Measurements from ENCODE around the gene CNOT11.

CNOT11 gene

GRCh38 chr2:101273056-101273455, 20.4 kb downstream of the CNOT11 start:
- DNase-seq (ENCODE audit: insufficient read length, low spot score) (no peak), FAIRE-seq (no peak)

GRCh38 chr2:101274142-101274541, 21.5 kb downstream of the CNOT11 start:
- FAIRE-seq: no peak

GRCh38 chr2:101277111-101277510, 24.4 kb downstream of the CNOT11 start:
- FAIRE-seq (no peak), DNase-seq (ENCODE audit: insufficient read length, low spot score) (no peak)

More at GRCh38 chr2:101274142-101274541, 21.5 kb downstream of the CNOT11 start:
- DNase-seq (ENCODE audit: insufficient read length, low spot score): no peak

GRCh38 chr2:101278925-101279324, 26.2 kb downstream of the CNOT11 start:
- DNase-seq (ENCODE audit: insufficient read length, low spot score) (no peak), FAIRE-seq (no peak)

- FAIRE-seq (no peak), DNase-seq (ENCODE audit: insufficient read length, low spot score) (no peak)
Measured at GRCh38 chr2:101281482-101281881, 28.8 kb downstream of the CNOT11 start.

GRCh38 chr2:101282980-101283379, 30.3 kb downstream of the CNOT11 start:
- FAIRE-seq: no peak
- no peak for DNase-seq (ENCODE audit: insufficient read length, low spot score)

GRCh38 chr2:101286684-101287083, 34.0 kb downstream of the CNOT11 start:
- FAIRE-seq: no peak
- DNase-seq (ENCODE audit: insufficient read length, low spot score): no peak

- DNase-seq (ENCODE audit: insufficient read length, low spot score) (no peak), FAIRE-seq (no peak)
Measured at GRCh38 chr2:101287303-101287702, 34.6 kb downstream of the CNOT11 start.

GRCh38 chr2:101290711-101291110, 38.0 kb downstream of the CNOT11 start:
- DNase-seq (ENCODE audit: insufficient read length, low spot score): no peak
- FAIRE-seq: no peak

- FAIRE-seq: no peak
- no peak for DNase-seq (ENCODE audit: insufficient read length, low spot score)
Measured at GRCh38 chr2:101291973-101292372, 39.3 kb downstream of the CNOT11 start.

- FAIRE-seq (no peak), DNase-seq (ENCODE audit: insufficient read length, low spot score) (no peak)
Measured at GRCh38 chr2:101293544-101293943, 40.9 kb downstream of the CNOT11 start.

- FAIRE-seq: no peak
Measured at GRCh38 chr2:101294861-101295260, 42.2 kb downstream of the CNOT11 start.

GRCh38 chr2:101295895-101296294, 43.2 kb downstream of the CNOT11 start:
- FAIRE-seq (no peak), DNase-seq (ENCODE audit: insufficient read length, low spot score) (no peak)

More at GRCh38 chr2:101294861-101295260, 42.2 kb downstream of the CNOT11 start:
- DNase-seq (ENCODE audit: insufficient read length, low spot score): no peak

GRCh38 chr2:101296371-101296770, 43.7 kb downstream of the CNOT11 start:
- FAIRE-seq: no peak
- DNase-seq (ENCODE audit: insufficient read length, low spot score): no peak

- FAIRE-seq (no peak), DNase-seq (ENCODE audit: insufficient read length, low spot score) (no peak)
Measured at GRCh38 chr2:101297383-101297782, 44.7 kb downstream of the CNOT11 start.

GRCh38 chr2:101299604-101300003, 46.9 kb downstream of the CNOT11 start:
- FAIRE-seq (no peak), DNase-seq (ENCODE audit: insufficient read length, low spot score) (no peak)

- no peak for DNase-seq (ENCODE audit: insufficient read length, low spot score)
- FAIRE-seq: no peak
Measured at GRCh38 chr2:101300164-101300563, 47.5 kb downstream of the CNOT11 start.

GRCh38 chr2:101300836-101301235, 48.1 kb downstream of the CNOT11 start:
- DNase-seq (ENCODE audit: insufficient read length, low spot score): no peak
- FAIRE-seq: no peak

- FAIRE-seq (no peak), DNase-seq (ENCODE audit: insufficient read length, low spot score) (no peak)
Measured at GRCh38 chr2:101302016-101302415, 49.3 kb downstream of the CNOT11 start.

GRCh38 chr2:101303688-101304087, 51.0 kb downstream of the CNOT11 start:
- DNase-seq (ENCODE audit: insufficient read length, low spot score): no peak
- FAIRE-seq: no peak

GRCh38 chr2:101305035-101305434, 52.3 kb downstream of the CNOT11 start:
- FAIRE-seq (no peak), DNase-seq (ENCODE audit: insufficient read length, low spot score) (no peak)

- FAIRE-seq: no peak
- no peak for DNase-seq (ENCODE audit: insufficient read length, low spot score)
Measured at GRCh38 chr2:101305492-101306078, 52.9 kb downstream of the CNOT11 start.

GRCh38 chr2:101306410-101306809, 53.7 kb downstream of the CNOT11 start:
- DNase-seq (ENCODE audit: insufficient read length, low spot score): no peak
- FAIRE-seq: no peak
